Astrocyte (in vitro differentiated cells and primary cell): ENCODE data around the gene EIF4E1B. TPM values are rescaled to one million over a fixed set of nuclear protein-coding genes. Genes with fewer than 3 reads are reported as not detected.
"Not testable (repeated sequence)": the region's sequence is repeated elsewhere in the genome, so short reads cannot be mapped to it uniquely, and the experiment has no call there.

Experiments
- DNase-seq: peaks from one replicate; pipeline ENCODE4 v3.0.0-alpha.2; 2010; ENCODE audit warnings: low read depth
- FAIRE-seq: peaks from 2 replicates; lab custom pipeline; 2011; peaks lifted over from hg19 to GRCh38; lab: Jason Lieb, UNC
- H2AFZ ChIP-seq: 2 replicates; pipeline ENCODE4 v1.6.0; 2012; ENCODE audit warnings: low read depth, low read length, inconsistent platforms
- H3K27ac ChIP-seq: 2 replicates; pipeline ENCODE4 v1.5.1; 2011; ENCODE audit warnings: low read depth, low read length, inconsistent platforms
- H3K27me3 ChIP-seq: 2 replicates; pipeline ENCODE4 v1.6.0; 2011; ENCODE audit warnings: low read length, inconsistent platforms; ENCODE audit not compliant: insufficient read depth
- H3K36me3 ChIP-seq: 2 replicates; pipeline ENCODE4 v1.5.1; 2011; ENCODE audit warnings: low read length, inconsistent platforms; ENCODE audit not compliant: insufficient read depth
- H3K4me1 ChIP-seq: 2 replicates; pipeline ENCODE4 v1.5.1; 2011; ENCODE audit warnings: low read length, inconsistent platforms; ENCODE audit not compliant: insufficient read depth
- H3K4me2 ChIP-seq: 2 replicates; pipeline ENCODE4 v1.6.0; 2012; ENCODE audit warnings: low read length, inconsistent platforms
- H3K4me3 ChIP-seq: 2 replicates; pipeline ENCODE4 v1.5.1; 2011; ENCODE audit warnings: low read depth, mild to moderate bottlenecking, low read length, inconsistent platforms; ENCODE audit not compliant: insufficient read depth
- H3K79me2 ChIP-seq: 2 replicates; pipeline ENCODE4 v1.6.0; 2012; ENCODE audit warnings: mild to moderate bottlenecking, low read length, inconsistent platforms; ENCODE audit not compliant: insufficient read depth
- H3K9ac ChIP-seq: 2 replicates; pipeline ENCODE4 v1.6.0; 2012; ENCODE audit warnings: mild to moderate bottlenecking, low read length, inconsistent platforms
- H3K9me3 ChIP-seq: 2 replicates; pipeline ENCODE4 v1.5.1; 2012; ENCODE audit warnings: low read depth, mild to moderate bottlenecking, low read length, inconsistent platforms; ENCODE audit not compliant: insufficient read depth
- H4K20me1 ChIP-seq: 2 replicates; pipeline ENCODE4 v1.6.0; 2012; ENCODE audit warnings: low read length, inconsistent platforms; ENCODE audit not compliant: insufficient read depth
- H3K27ac Mint-ChIP-seq: one replicate; pipeline ENCODE4 v1.8.0; 2021; ENCODE audit warnings: mild to moderate bottlenecking, mixed read lengths; ENCODE audit not compliant: unreplicated experiment
- H3K27me3 Mint-ChIP-seq: one replicate; pipeline ENCODE4 v1.8.0; 2021; ENCODE audit warnings: low read depth, mixed read lengths; ENCODE audit not compliant: unreplicated experiment
- H3K36me3 Mint-ChIP-seq: one replicate; pipeline ENCODE4 v1.8.0; 2021; ENCODE audit warnings: low read depth, mixed read lengths; ENCODE audit not compliant: unreplicated experiment
- H3K4me1 Mint-ChIP-seq: one replicate; pipeline ENCODE4 v1.8.0; 2021; ENCODE audit warnings: low read depth, mixed read lengths; ENCODE audit not compliant: unreplicated experiment
- H3K4me3 Mint-ChIP-seq: one replicate; pipeline ENCODE4 v1.8.0; 2021; ENCODE audit warnings: mild to moderate bottlenecking, moderate library complexity, mixed read lengths; ENCODE audit not compliant: unreplicated experiment
- H3K9me3 Mint-ChIP-seq: one replicate; pipeline ENCODE4 v1.8.0; 2021; ENCODE audit warnings: mild to moderate bottlenecking, mixed read lengths; ENCODE audit not compliant: unreplicated experiment
- CTCF ChIP-seq: IDR thresholded peaks from 2 replicates; pipeline ENCODE4 v1.5.1; 2011; ENCODE audit warnings: low read depth, mild to moderate bottlenecking, inconsistent platforms, low read length, moderate library complexity; ENCODE audit not compliant: insufficient read depth
- EZH2 ChIP-seq: IDR thresholded peaks from 2 replicates; pipeline ENCODE4 v1.6.1; 2012; ENCODE audit warnings: mild to moderate bottlenecking, low read length, inconsistent platforms; ENCODE audit not compliant: insufficient read depth
- total RNA-seq: library from RNA; stranded (reverse); gene quantifications from 2 replicates; pipeline ENCODE4 v1.2.1, GENCODE V29; 2021

Gene EIF4E1B
- total RNA-seq, 1 donor from 2014 or later, result not detected

- H3K27ac Mint-ChIP-seq, result no peak overlapping the region
Measured at GRCh38 chr5:176589039-176589769, 41.3 kb upstream of the EIF4E1B start.

GRCh38 chr5:176590035-176590717, 40.3 kb upstream of the EIF4E1B start:
- no peak for FAIRE-seq
- Mint-ChIP-seq H3K27me3 (peaks cover 35% of the 10 kb centered on the region), H3K4me1 (no peaks in the 10 kb centered on the region), H3K36me3 (peaks cover 3% of the 10 kb centered on the region), H3K27ac (no peak overlapping the region), H3K9me3 (peaks cover 14% of the 10 kb centered on the region), H3K4me3 (no peak overlapping the region)
- Histone ChIP-seq H3K9me3 (peaks cover 5% of the 10 kb centered on the region), H3K27ac (no peak overlapping the region), H4K20me1 (no peaks in the 10 kb centered on the region), H3K4me1 (no peaks in the 10 kb centered on the region), H3K27me3 (no peaks in the 10 kb centered on the region), H3K4me3 (no peak overlapping the region), H3K9ac (no peak overlapping the region), H3K79me2 (no peaks in the 10 kb centered on the region), H3K4me2 (no peak overlapping the region), H3K36me3 (no peaks in the 10 kb centered on the region), H2AFZ (no peak overlapping the region)
- no peak for DNase-seq
- TF ChIP-seq CTCF (no peak), EZH2 (no peak)

More at GRCh38 chr5:176589039-176589769, 41.3 kb upstream of the EIF4E1B start:
- no peak overlapping the region for H3K9ac ChIP-seq
- no peaks in the 10 kb centered on the region for H3K4me1 ChIP-seq
- no peaks in the 10 kb centered on the region for H3K27me3 ChIP-seq
- H2AFZ ChIP-seq, result no peak overlapping the region
- FAIRE-seq (no peak), DNase-seq (no peak)
- peaks cover 3% of the 10 kb centered on the region for H3K36me3 Mint-ChIP-seq
- no peak overlapping the region for H3K4me2 ChIP-seq
- no peak overlapping the region for H3K27ac ChIP-seq
- no peaks in the 10 kb centered on the region for H3K36me3 ChIP-seq
- no peak for TF ChIP-seq CTCF
- no peak for TF ChIP-seq EZH2
- no peaks in the 10 kb centered on the region for H3K4me1 Mint-ChIP-seq
- H3K4me3 Mint-ChIP-seq, result no peak overlapping the region
- peaks cover 15% of the 10 kb centered on the region for H3K9me3 Mint-ChIP-seq
- no peaks in the 10 kb centered on the region for H3K79me2 ChIP-seq
- H4K20me1 ChIP-seq, result no peaks in the 10 kb centered on the region
- no peak overlapping the region for H3K4me3 ChIP-seq
- H3K9me3 ChIP-seq, result peaks cover 10% of the 10 kb centered on the region
- H3K27me3 Mint-ChIP-seq, result peaks cover 30% of the 10 kb centered on the region

- not testable (repeated sequence) for H3K79me2 ChIP-seq, H2AFZ ChIP-seq, H3K4me3 ChIP-seq, H3K9ac ChIP-seq, H3K4me1 ChIP-seq, H3K4me3 Mint-ChIP-seq, H3K36me3 ChIP-seq, H3K4me1 Mint-ChIP-seq, H3K36me3 Mint-ChIP-seq, H3K27ac Mint-ChIP-seq, H3K4me2 ChIP-seq, DNase-seq, H4K20me1 ChIP-seq, H3K9me3 ChIP-seq, H3K27me3 ChIP-seq, H3K27ac ChIP-seq
- FAIRE-seq, result peak; percentile 5
- peaks cover 47% of the 10 kb centered on the region for H3K27me3 Mint-ChIP-seq
- peaks cover 14% of the 10 kb centered on the region for H3K9me3 Mint-ChIP-seq
Measured at GRCh38 chr5:176591667-176592066, 38.8 kb upstream of the EIF4E1B start.
